Activated CD4-positive, alpha-beta T cell treated with anti-CD3 and anti-CD28 coated beads, Interleukin-2, amount 50 U/mL, for 4 hours (primary cell): ENCODE data around the gene PRORP.
A peak's percentile ranks its signal among the peaks of the same experiment; 100 is the strongest.
"Not testable (repeated sequence)": the region's sequence is repeated elsewhere in the genome, so short reads cannot be mapped to it uniquely, and the experiment has no call there.

ENCODE experiments used
- DNase-seq, 2 experiments: peaks; one replicate each; pipeline ENCODE4 v3.0.0-alpha.2; 2020

Gene PRORP

GRCh38 chr14:35140718-35141581 lies 18.6 kb downstream of the PRORP start:
- DNase-seq: no peak

- no peak for DNase-seq
Observed at GRCh38 chr14:35144029-35144428, 21.7 kb downstream of the PRORP start.

GRCh38 chr14:35146711-35147149 lies 24.4 kb downstream of the PRORP start:
- DNase-seq: no peak

- no peak for DNase-seq
Observed at GRCh38 chr14:35147186-35147585, 24.8 kb downstream of the PRORP start.

GRCh38 chr14:35147711-35148110 lies 25.4 kb downstream of the PRORP start:
- no peak for DNase-seq

- DNase-seq: no peak
Observed at GRCh38 chr14:35149239-35149638, 26.9 kb downstream of the PRORP start.

GRCh38 chr14:35152531-35152930 lies 30.2 kb downstream of the PRORP start:
- not testable (repeated sequence) for DNase-seq

GRCh38 chr14:35154016-35154415 lies 31.7 kb downstream of the PRORP start:
- no peak for DNase-seq

GRCh38 chr14:35155962-35156361 lies 33.6 kb downstream of the PRORP start:
- DNase-seq: no peak

- DNase-seq: no peak
Observed at GRCh38 chr14:35158491-35158890, 36.1 kb downstream of the PRORP start.

GRCh38 chr14:35158951-35159653 lies 36.8 kb downstream of the PRORP start:
- DNase-seq: no peak

GRCh38 chr14:35159742-35160409 lies 37.5 kb downstream of the PRORP start:
- no peak for DNase-seq

GRCh38 chr14:35161231-35161630 lies 38.9 kb downstream of the PRORP start:
- DNase-seq: peak in 1 of 2 experiments; percentile 2

- DNase-seq: no peak
Observed at GRCh38 chr14:35163384-35163783, 41.0 kb downstream of the PRORP start.

- no peak for DNase-seq
Observed at GRCh38 chr14:35164849-35165248, 42.5 kb downstream of the PRORP start.

- no peak for DNase-seq
Observed at GRCh38 chr14:35167496-35167895, 45.1 kb downstream of the PRORP start.
